A549 (cell line): Measurements from ENCODE around the gene NOSTRIN. TPM values are rescaled to one million over a fixed set of nuclear protein-coding genes. Genes with fewer than 3 reads are reported as not detected.

Source experiments
- ATAC-seq, 2 experiments: fragments of 200-7000 bp in 1 of 2; fragments of >200 bp in 1 of 2; cut with Nextera tagmentation in 1 of 2; cut with Tn5 transposase in 1 of 2; 3 replicates each; pipeline versions ENCODE4 v1.8.0 to v1.9.1; 2018 to 2020; ENCODE audit warnings: mild to moderate bottlenecking in 1 of 2, moderate library complexity in 1 of 2
- CTCF ChIA-PET: fragments of 300-600 bp; sonication (Branson Sonifier 250); formaldehyde crosslinking; extraction: SDS; loops from one replicate; lab custom pipeline; 2021; ENCODE audit warnings: antibody characterized with exemption, inconsistent platforms; lab: Yijun Ruan, JAX
- POLR2A ChIA-PET: fragments of 350-600 bp; formaldehyde crosslinking; extraction: SDS; loops from one replicate; lab custom pipeline; 2021; ENCODE audit warnings: antibody characterized with exemption, inconsistent platforms; lab: Yijun Ruan, JAX
- DNase-seq, 2 experiments: peaks; one replicate each; pipeline versions ENCODE4 v3.0.0 to v3.0.0-alpha.2; 2011 to 2016; ENCODE audit warnings: low read depth in 1 of 2, low spot score in 1 of 2
- FAIRE-seq: peaks from 2 replicates; lab custom pipeline; 2011; peaks lifted over from hg19 to GRCh38; lab: Jason Lieb, UNC
- H3K27ac ChIP-seq, 2 experiments: fragments of >200 bp; sonication (Bioruptor Twin); formaldehyde crosslinking; 3 replicates each; pipeline ENCODE4 v1.5.1; 2016 to 2017
- H3K4me1 ChIP-seq: fragments of >200 bp; sonication (Bioruptor Twin); formaldehyde crosslinking; 3 replicates; pipeline ENCODE4 v1.6.1; 2016
- H3K4me2 ChIP-seq: fragments of >200 bp; sonication (Bioruptor Twin); formaldehyde crosslinking; 3 replicates; pipeline ENCODE4 v1.6.1; 2016
- H3K4me3 ChIP-seq: fragments of >200 bp; sonication (Bioruptor Twin); formaldehyde crosslinking; 3 replicates; pipeline ENCODE4 v1.5.1; 2016
- H3K9me3 ChIP-seq: fragments of >200 bp; sonication (Bioruptor Twin); formaldehyde crosslinking; 3 replicates; pipeline ENCODE4 v1.6.1; 2016
- BHLHE40 ChIP-seq: IDR thresholded peaks from 2 replicates; pipeline ENCODE4 v1.6.1; 2012; ENCODE audit warnings: low read depth, low read length, inconsistent platforms
- CEBPB ChIP-seq, 2 experiments: fragments of >200 bp in 1 of 2; sonication (Bioruptor Twin) in 1 of 2; formaldehyde crosslinking in 1 of 2; IDR thresholded peaks; 2 replicates each; pipeline ENCODE4 v1.6.1; 2012 to 2016
- CHD2 ChIP-seq: fragments of 150-350 bp; IDR thresholded peaks from 2 replicates; pipeline ENCODE4 v1.6.1; 2014; ENCODE audit warnings: low read length; ENCODE audit not compliant: partially characterized antibody
- CHD4 ChIP-seq: fragments of 200-600 bp; sonication (generic); IDR thresholded peaks from 2 replicates; pipeline ENCODE4 v1.6.1; 2016; ENCODE audit warnings: antibody characterized with exemption, mild to moderate bottlenecking, borderline replicate concordance
- EP300 ChIP-seq, 2 experiments: fragments of >200 bp; sonication (Bioruptor Twin); formaldehyde crosslinking; IDR thresholded peaks; 2 replicates in 1 of 2; 3 replicates in 1 of 2; pipeline ENCODE4 v1.6.1; 2016 to 2017
- FOSL2 ChIP-seq, 2 experiments: fragments of 450-650 bp in 1 of 2; fragments of >200 bp in 1 of 2; sonication (Bioruptor Twin) in 1 of 2; formaldehyde crosslinking; IDR thresholded peaks; 2 replicates each; pipeline versions ENCODE4 v1.5.0 to v1.6.1; 2016 to 2020; ENCODE audit warnings: mild to moderate bottlenecking in 1 of 2, moderate library complexity in 1 of 2
- FOXS1 ChIP-seq: fragments of 250-450 bp; sonication (Bioruptor Pico); IDR thresholded peaks from 2 replicates; pipeline ENCODE4 v1.5.0; 2020; ENCODE audit warnings: mild to moderate bottlenecking, moderate library complexity
- GATA3 ChIP-seq: IDR thresholded peaks from 2 replicates; pipeline ENCODE4 v1.6.1; 2012; ENCODE audit warnings: borderline replicate concordance
- HEYL ChIP-seq: fragments of 250-450 bp; sonication (Bioruptor Pico); IDR thresholded peaks from 2 replicates; pipeline ENCODE4 v1.8.0; 2021; ENCODE audit warnings: mild to moderate bottlenecking, moderate library complexity
- HMGXB4 ChIP-seq: fragments of 250-450 bp; sonication (Bioruptor Pico); IDR thresholded peaks from 2 replicates; pipeline ENCODE4 v1.5.0; 2021; ENCODE audit warnings: mild to moderate bottlenecking, moderate library complexity, borderline replicate concordance
- HOXB13 ChIP-seq: fragments of 250-450 bp; sonication (Bioruptor Pico); IDR thresholded peaks from 2 replicates; pipeline ENCODE4 v1.5.0; 2020; ENCODE audit warnings: low read depth, mild to moderate bottlenecking, moderate library complexity
- JUNB ChIP-seq: fragments of >200 bp; sonication (Bioruptor Twin); formaldehyde crosslinking; IDR thresholded peaks from 2 replicates; pipeline ENCODE4 v1.6.1; 2016
- KDM1A ChIP-seq: fragments of 200-600 bp; sonication (generic); IDR thresholded peaks from 2 replicates; pipeline ENCODE4 v1.6.1; 2016; ENCODE audit warnings: low read depth, mild to moderate bottlenecking
- MAFK ChIP-seq: fragments of 450-650 bp; IDR thresholded peaks from 2 replicates; pipeline ENCODE4 v1.6.1; 2014; ENCODE audit not compliant: partially characterized antibody
- MAX ChIP-seq: IDR thresholded peaks from 2 replicates; pipeline ENCODE4 v1.6.1; 2012
- NFE2L2 ChIP-seq: fragments of 150-350 bp; conservative IDR thresholded peaks from 2 replicates; pipeline ENCODE4 v1.6.1; 2014; ENCODE audit warnings: low read length
- PBX3 ChIP-seq: IDR thresholded peaks from 2 replicates; pipeline ENCODE4 v1.6.1; 2012
- PHF8 ChIP-seq: fragments of 200-600 bp; sonication (generic); IDR thresholded peaks from 2 replicates; pipeline ENCODE4 v1.6.1; 2016; ENCODE audit warnings: low read depth, mild to moderate bottlenecking, antibody characterized with exemption, moderate library complexity, borderline replicate concordance
- RAD21 ChIP-seq, 2 experiments: fragments of >200 bp in 1 of 2; sonication (Bioruptor Twin) in 1 of 2; formaldehyde crosslinking in 1 of 2; IDR thresholded peaks in 1 of 2; conservative IDR thresholded peaks in 1 of 2; 2 replicates in 1 of 2; 3 replicates in 1 of 2; pipeline ENCODE4 v1.6.1; 2012 to 2018; ENCODE audit warnings: inconsistent platforms in 1 of 2
- TFCP2L1 ChIP-seq: fragments of 250-450 bp; sonication (Bioruptor Pico); IDR thresholded peaks from 2 replicates; pipeline ENCODE4 v1.5.0; 2021; ENCODE audit warnings: mild to moderate bottlenecking
- WGBS: methylation state at CpG from one replicate; pipeline ENCODE4 v1.1.6; 2017; ENCODE audit errors: missing lambda C conversion rate; 5-methylcytosine and 5-hydroxymethylcytosine counted together
- polyA plus RNA-seq, 4 experiments: library from polyadenylated mRNA; depleted of rRNA in 3 of 4; stranded (reverse); fragments of >200 nt; fragmentation: RNase III in 1 of 4; extraction: RNeasy Plus Mini Kit Qiagen cat#74134 plus additional on column Dnase treatment in 1 of 4; gene quantifications; 2 replicates in 3 of 4; 3 replicates in 1 of 4; pipeline ENCODE4 v1.2.3, GENCODE V29; 2011 to 2017
- TF ChIP-seq, protein P1 (sequence below): fragments of >200 bp; sonication (Bioruptor Twin); formaldehyde crosslinking; IDR thresholded peaks from 2 replicates; pipeline ENCODE4 v1.6.1; 2016
- TF ChIP-seq, protein P2 (sequence below): fragments of >200 bp; sonication (Bioruptor Twin); formaldehyde crosslinking; IDR thresholded peaks from 3 replicates; pipeline ENCODE4 v1.5.1; 2016
- TF ChIP-seq, protein P3 (sequence below): fragments of 250-450 bp; sonication (Bioruptor Pico); IDR thresholded peaks from 2 replicates; pipeline ENCODE4 v1.5.0; 2020; ENCODE audit warnings: low read depth, mild to moderate bottlenecking, moderate library complexity

Gene NOSTRIN
- polyA plus RNA-seq, 2 of the 4 experiments (the other 2 are of a cell fraction), result 2.5 to 11.7 TPM

- no peak for DNase-seq
- POLR2A ChIA-PET, result no interaction called here
- CTCF ChIA-PET, result interaction anchor here (1.1 kb wide), 1 partner anchor 564 kb away, joined by 3 read pairs; no protein-coding TSS in a partner anchor
- Histone ChIP-seq H3K27ac (no peak overlapping the region), H3K9me3 (peaks cover under 1% of the 10 kb centered on the region; the same call in 1 of the 3 replicates), H3K4me3 (no peak overlapping the region), H3K4me1 (no peaks in the 10 kb centered on the region), H3K4me2 (no peak overlapping the region)
- 42% methylated on average over 5 of the region's 5 CpGs for WGBS
- FAIRE-seq, result no peak
- ATAC-seq, result no peak
- TF ChIP-seq, protein P1, sequence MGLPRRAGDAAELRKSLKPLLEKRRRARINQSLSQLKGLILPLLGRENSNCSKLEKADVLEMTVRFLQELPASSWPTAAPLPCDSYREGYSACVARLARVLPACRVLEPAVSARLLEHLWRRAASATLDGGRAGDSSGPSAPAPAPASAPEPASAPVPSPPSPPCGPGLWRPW, result no peak
- no peak for TF ChIP-seq FOSL2 (IDR thresholded peaks at IDR 0.05)
- no peak for TF ChIP-seq FOSL2 (CRISPR knock-in tag; IDR thresholded peaks at IDR 0.05)
- TF ChIP-seq MAFK, result no peak
- no peak for TF ChIP-seq HEYL
- TF ChIP-seq TFCP2L1 (CRISPR knock-in tag), result no peak
- no peak for TF ChIP-seq CHD2
- no peak for TF ChIP-seq PHF8
- no peak for TF ChIP-seq GATA3
- no peak for TF ChIP-seq FOXS1 (CRISPR knock-in tag)
- no peak for TF ChIP-seq PBX3
- no peak for TF ChIP-seq CEBPB (IDR thresholded peaks at IDR 0.05)
- TF ChIP-seq, protein P2, sequence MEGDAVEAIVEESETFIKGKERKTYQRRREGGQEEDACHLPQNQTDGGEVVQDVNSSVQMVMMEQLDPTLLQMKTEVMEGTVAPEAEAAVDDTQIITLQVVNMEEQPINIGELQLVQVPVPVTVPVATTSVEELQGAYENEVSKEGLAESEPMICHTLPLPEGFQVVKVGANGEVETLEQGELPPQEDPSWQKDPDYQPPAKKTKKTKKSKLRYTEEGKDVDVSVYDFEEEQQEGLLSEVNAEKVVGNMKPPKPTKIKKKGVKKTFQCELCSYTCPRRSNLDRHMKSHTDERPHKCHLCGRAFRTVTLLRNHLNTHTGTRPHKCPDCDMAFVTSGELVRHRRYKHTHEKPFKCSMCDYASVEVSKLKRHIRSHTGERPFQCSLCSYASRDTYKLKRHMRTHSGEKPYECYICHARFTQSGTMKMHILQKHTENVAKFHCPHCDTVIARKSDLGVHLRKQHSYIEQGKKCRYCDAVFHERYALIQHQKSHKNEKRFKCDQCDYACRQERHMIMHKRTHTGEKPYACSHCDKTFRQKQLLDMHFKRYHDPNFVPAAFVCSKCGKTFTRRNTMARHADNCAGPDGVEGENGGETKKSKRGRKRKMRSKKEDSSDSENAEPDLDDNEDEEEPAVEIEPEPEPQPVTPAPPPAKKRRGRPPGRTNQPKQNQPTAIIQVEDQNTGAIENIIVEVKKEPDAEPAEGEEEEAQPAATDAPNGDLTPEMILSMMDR, result no peak
Measured at GRCh38 chr2:168910330-168910729, 107.9 kb downstream of the NOSTRIN start.

GRCh38 chr2:168912466-168912865 lies 110.0 kb downstream of the NOSTRIN start:
- 26% methylated on average over 6 of the region's 6 CpGs for WGBS
- no peak for TF ChIP-seq CHD4
- no peak for TF ChIP-seq RAD21 (conservative IDR thresholded peaks at IDR 0.05 in 1 of 2, IDR thresholded peaks at IDR 0.05 in 1 of 2)
- no peak for TF ChIP-seq CHD2
- no peak for TF ChIP-seq HMGXB4 (CRISPR knock-in tag)
- no peak for TF ChIP-seq TFCP2L1 (CRISPR knock-in tag)
- no peak for TF ChIP-seq EP300 (IDR thresholded peaks at IDR 0.05)
- no peak for TF ChIP-seq MAX
- TF ChIP-seq KDM1A, result no peak
- TF ChIP-seq, protein P3, sequence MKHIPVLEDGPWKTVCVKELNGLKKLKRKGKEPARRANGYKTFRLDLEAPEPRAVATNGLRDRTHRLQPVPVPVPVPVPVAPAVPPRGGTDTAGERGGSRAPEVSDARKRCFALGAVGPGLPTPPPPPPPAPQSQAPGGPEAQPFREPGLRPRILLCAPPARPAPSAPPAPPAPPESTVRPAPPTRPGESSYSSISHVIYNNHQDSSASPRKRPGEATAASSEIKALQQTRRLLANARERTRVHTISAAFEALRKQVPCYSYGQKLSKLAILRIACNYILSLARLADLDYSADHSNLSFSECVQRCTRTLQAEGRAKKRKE, result no peak
- TF ChIP-seq BHLHE40, result no peak
- no peak for TF ChIP-seq JUNB
- TF ChIP-seq HOXB13, result no peak
- TF ChIP-seq NFE2L2, result no peak
- ATAC-seq (no peak), DNase-seq (no peak), FAIRE-seq (no peak)
- ChIA-PET POLR2A (no interaction called here), CTCF (interaction anchor here (1.4 kb wide), 1 partner anchor 9 kb away, joined by 4 read pairs; no protein-coding TSS in a partner anchor)
- Histone ChIP-seq H3K4me3 (no peak overlapping the region), H3K4me2 (no peak overlapping the region), H3K27ac (no peak overlapping the region), H3K9me3 (peaks cover 12% of the 10 kb centered on the region; the same call in 2 of the 3 replicates), H3K4me1 (no peaks in the 10 kb centered on the region)
